HepG2 (cell line): Measurements from ENCODE around the gene SPAG6. TPM values are rescaled to one million over a fixed set of nuclear protein-coding genes. Genes with fewer than 3 reads are reported as not detected.

Experiments
- ETS1 ChIP-seq: sonication (generic); formaldehyde crosslinking; IDR thresholded peaks from 2 replicates; pipeline ENCODE4 v1.4.0; 2020; ENCODE audit warnings: missing genetic modification reagents
- ETV6 ChIP-seq: sonication (generic); formaldehyde crosslinking; conservative IDR thresholded peaks from 2 replicates; pipeline ENCODE4 v1.4.0; 2020; ENCODE audit warnings: missing genetic modification reagents
- FIP1L1 ChIP-seq: fragments of 200-400 bp; formaldehyde crosslinking; IDR thresholded peaks from 2 replicates; pipeline ENCODE4 v1.6.1; 2018; ENCODE audit warnings: low read depth, mild to moderate bottlenecking, low read length, moderate library complexity, borderline replicate concordance; ENCODE audit not compliant: insufficient read depth
- HNRNPUL1 ChIP-seq: fragments of 200-400 bp; formaldehyde crosslinking; IDR thresholded peaks from 2 replicates; pipeline ENCODE4 v1.6.1; 2017; ENCODE audit warnings: low read depth, mild to moderate bottlenecking, low read length, moderate library complexity
- JUN ChIP-seq: sonication (generic); formaldehyde crosslinking; IDR thresholded peaks from 2 replicates; pipeline ENCODE4 v1.4.0; 2020; ENCODE audit warnings: mild to moderate bottlenecking, missing genetic modification reagents
- POGK ChIP-seq: sonication (generic); formaldehyde crosslinking; conservative IDR thresholded peaks from 2 replicates; pipeline ENCODE4 v1.8.0; 2022; ENCODE audit warnings: mild to moderate bottlenecking, moderate library complexity, missing genetic modification reagents
- SRSF9 ChIP-seq: fragments of 200-400 bp; formaldehyde crosslinking; IDR thresholded peaks from 2 replicates; pipeline ENCODE4 v1.6.1; 2018; ENCODE audit warnings: borderline replicate concordance, mild to moderate bottlenecking, low read depth, low read length; ENCODE audit not compliant: insufficient read depth, poor library complexity, severe bottlenecking
- TP53 ChIP-seq: sonication (generic); formaldehyde crosslinking; conservative IDR thresholded peaks from 2 replicates; pipeline ENCODE4 v1.4.0; 2020; ENCODE audit warnings: missing genetic modification reagents
- ZHX2 ChIP-seq, 2 experiments: sonication (generic) in 1 of 2; formaldehyde crosslinking in 1 of 2; IDR thresholded peaks; 2 replicates each; pipeline versions ENCODE4 v1.6.1 to v1.9.0; 2014 to 2022; ENCODE audit warnings: antibody characterized with exemption in 1 of 2, borderline replicate concordance in 1 of 2, inconsistent platforms in 1 of 2, low read depth in 1 of 2, missing genetic modification reagents in 1 of 2
- ZNF138 ChIP-seq: sonication (generic); formaldehyde crosslinking; IDR thresholded peaks from 2 replicates; pipeline ENCODE4 v1.5.0; 2020; ENCODE audit warnings: mild to moderate bottlenecking, low read depth, missing genetic modification reagents
- ZNF234 ChIP-seq: sonication (generic); formaldehyde crosslinking; conservative IDR thresholded peaks from 2 replicates; pipeline ENCODE4 v1.5.1; 2020; ENCODE audit warnings: mild to moderate bottlenecking, missing genetic modification reagents
- ZNF546 ChIP-seq: sonication (generic); formaldehyde crosslinking; conservative IDR thresholded peaks from 2 replicates; pipeline ENCODE4 v1.8.1; 2023; ENCODE audit warnings: mild to moderate bottlenecking, missing genetic modification reagents
- ZSCAN12 ChIP-seq: sonication (generic); formaldehyde crosslinking; IDR thresholded peaks from 2 replicates; pipeline ENCODE4 v1.9.0; 2021; ENCODE audit warnings: mild to moderate bottlenecking, missing genetic modification reagents
- polyA plus RNA-seq, 8 experiments: library from polyadenylated mRNA; depleted of rRNA in 3 of 8; stranded (reverse) in 7 of 8; unstranded in 1 of 8; fragments of >200 nt; fragmentation: Illumina TruSeq in 4 of 8; extraction: Trizol in 4 of 8; gene quantifications; 2 replicates each; pipeline versions ENCODE4 v1.2.1 to v1.2.3, GENCODE V29; 2011 to 2016; ENCODE audit warnings: low read depth in 4 of 8, missing spikeins in 1 of 8, mixed read lengths in 1 of 8; ENCODE audit not compliant: insufficient read depth in 1 of 8
- total RNA-seq, 5 experiments: library from RNA; depleted of rRNA; stranded (reverse); fragments of >200 nt; fragmentation: Illumina TruSeq; extraction: Trizol; gene quantifications; 2 replicates each; pipeline ENCODE4 v1.2.3, GENCODE V29; 2016; ENCODE audit warnings: low read depth in 1 of 5
- TF ChIP-seq, protein P1 (sequence below): sonication (generic); formaldehyde crosslinking; IDR thresholded peaks from 2 replicates; pipeline ENCODE4 v1.4.0; 2020; ENCODE audit warnings: missing genetic modification reagents, borderline replicate concordance

Gene SPAG6
- total and polyA plus RNA-seq, 2 of the 13 experiments (the other 11 are each of a cell fraction or from before 2014, with no cell fraction given), result not detected

DNA sequence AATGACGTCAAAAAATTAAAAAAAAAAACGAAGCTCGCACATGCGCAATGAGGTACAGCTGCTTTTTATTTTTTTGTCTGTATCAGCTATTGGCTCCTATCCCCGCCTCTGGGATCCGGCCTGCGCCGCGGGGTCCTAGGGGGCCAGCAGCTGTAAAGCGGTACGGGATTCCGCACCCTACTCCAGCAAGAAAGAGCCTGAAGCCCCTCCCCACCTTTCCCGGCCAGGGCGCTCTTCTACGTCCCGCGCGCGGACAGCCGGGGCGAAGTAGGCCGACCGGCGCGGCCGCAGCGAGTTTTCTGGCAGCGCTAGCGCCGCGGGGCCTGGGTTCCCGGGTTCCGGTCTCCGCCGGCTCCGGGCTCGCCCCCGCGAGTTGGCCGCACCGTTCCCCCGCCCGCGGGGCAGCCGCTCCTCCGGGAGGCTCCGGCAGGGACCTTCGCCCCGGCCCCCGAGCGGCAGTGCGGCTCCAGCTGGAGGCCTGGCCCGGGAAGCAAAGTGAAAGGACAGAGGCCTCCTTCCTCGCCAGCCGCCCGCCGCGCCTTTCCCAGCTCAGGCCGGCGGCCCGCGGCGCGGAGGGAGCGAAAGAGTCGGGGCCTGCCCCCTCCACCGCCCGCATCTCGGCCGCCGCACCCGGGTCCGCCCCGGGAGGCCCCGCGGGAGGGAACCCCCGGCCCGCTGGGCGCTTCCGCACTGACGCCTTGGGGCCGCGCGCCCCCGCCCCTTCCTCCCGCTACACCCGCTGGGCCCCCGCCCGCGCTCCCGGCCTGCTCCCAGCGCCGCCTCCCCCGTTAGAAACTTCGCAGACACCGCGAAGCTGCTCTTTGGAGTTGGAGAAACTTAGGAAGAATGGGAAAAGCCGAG is 4.7 kb upstream of the SPAG6 start (continued):
- TF ChIP-seq ZHX2 (IDR thresholded peaks at IDR 0.05; ENCODE audit: low read depth) (no peak), ZHX2 (CRISPR knock-in tag; IDR thresholded peaks at IDR 0.05; ENCODE audit: borderline replicate concordance) (peak; percentile 93; the same call in 1 of the 2 replicates), ZNF234 (CRISPR knock-in tag) (0 out of 2 replicates have a peak, but pooled peaks have one; percentile 41), ZNF138 (0 out of 2 replicates have a peak, but pooled peaks have one; percentile 29), JUN (CRISPR knock-in tag) (no peak), ETS1 (CRISPR knock-in tag) (peak; percentile 53; the same call in 1 of the 2 replicates), HNRNPUL1 (no peak), POGK (CRISPR knock-in tag) (peak; percentile 55; the same call in 1 of the 2 replicates), ETV6 (CRISPR knock-in tag) (peak; percentile 22; the same call in 1 of the 2 replicates), ZNF546 (CRISPR knock-in tag) (no peak; the same call in 1 of the 2 replicates), SRSF9 (no peak), TP53 (CRISPR knock-in tag) (no peak), ZSCAN12 (CRISPR knock-in tag) (0 out of 2 replicates have a peak, but pooled peaks have one; percentile 42), FIP1L1 (no peak)
- TF ChIP-seq, protein P1, sequence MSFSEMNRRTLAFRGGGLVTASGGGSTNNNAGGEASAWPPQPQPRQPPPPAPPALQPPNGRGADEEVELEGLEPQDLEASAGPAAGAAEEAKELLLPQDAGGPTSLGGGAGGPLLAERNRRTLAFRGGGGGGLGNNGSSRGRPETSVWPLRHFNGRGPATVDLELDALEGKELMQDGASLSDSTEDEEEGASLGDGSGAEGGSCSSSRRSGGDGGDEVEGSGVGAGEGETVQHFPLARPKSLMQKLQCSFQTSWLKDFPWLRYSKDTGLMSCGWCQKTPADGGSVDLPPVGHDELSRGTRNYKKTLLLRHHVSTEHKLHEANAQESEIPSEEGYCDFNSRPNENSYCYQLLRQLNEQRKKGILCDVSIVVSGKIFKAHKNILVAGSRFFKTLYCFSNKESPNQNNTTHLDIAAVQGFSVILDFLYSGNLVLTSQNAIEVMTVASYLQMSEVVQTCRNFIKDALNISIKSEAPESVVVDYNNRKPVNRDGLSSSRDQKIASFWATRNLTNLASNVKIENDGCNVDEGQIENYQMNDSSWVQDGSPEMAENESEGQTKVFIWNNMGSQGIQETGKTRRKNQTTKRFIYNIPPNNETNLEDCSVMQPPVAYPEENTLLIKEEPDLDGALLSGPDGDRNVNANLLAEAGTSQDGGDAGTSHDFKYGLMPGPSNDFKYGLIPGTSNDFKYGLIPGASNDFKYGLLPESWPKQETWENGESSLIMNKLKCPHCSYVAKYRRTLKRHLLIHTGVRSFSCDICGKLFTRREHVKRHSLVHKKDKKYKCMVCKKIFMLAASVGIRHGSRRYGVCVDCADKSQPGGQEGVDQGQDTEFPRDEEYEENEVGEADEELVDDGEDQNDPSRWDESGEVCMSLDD (CRISPR knock-in tag), result peak; percentile 52; the same call in 1 of the 2 replicates
